Gastroesophageal sphincter (tissue), 4 donors: ENCODE measurements around the gene SYTL3. TPM values are rescaled to one million over a fixed set of nuclear protein-coding genes. Genes with fewer than 3 reads are reported as not detected.

Experiments
- ATAC-seq: fragments of 150-250 bp; one replicate; pipeline ENCODE4 v1.9.1; 2016; ENCODE audit warnings: mild to moderate bottlenecking, moderate library complexity
- H3K27ac ChIP-seq, 4 donors: fragments of 200-600 bp; sonication (generic) in 3 of 4; 1 replicate in 3 of 4; 2 replicates in 1 of 4; pipeline ENCODE4 v1.5.1; 2016 to 2019
- H3K27me3 ChIP-seq: fragments of 200-600 bp; sonication (generic); one replicate; pipeline ENCODE4 v1.5.1; 2019
- H3K36me3 ChIP-seq, 2 donors: fragments of 200-600 bp; sonication (generic); one replicate each; pipeline ENCODE4 v1.5.1; 2019; ENCODE audit warnings: control low read depth in 1 of 2
- H3K4me1 ChIP-seq, 3 donors: fragments of 200-600 bp; sonication (generic); 1 replicate in 2 of 3; 2 replicates in 1 of 3; pipeline ENCODE4 v1.5.1; 2016 to 2019; ENCODE audit warnings: control low read depth in 2 of 3
- H3K4me3 ChIP-seq, 2 donors: fragments of 200-600 bp; sonication (generic); one replicate each; pipeline ENCODE4 v1.5.1; 2019; ENCODE audit warnings: mild to moderate bottlenecking in 1 of 2, moderate library complexity in 1 of 2
- H3K9me3 ChIP-seq, 3 donors: fragments of 200-600 bp; sonication (generic); one replicate each; pipeline ENCODE4 v1.5.1; 2017 to 2019; ENCODE audit warnings: control low read depth in 2 of 3
- CTCF ChIP-seq, 4 experiments: fragments of 200-600 bp in 2 of 4; fragments of 450-650 bp in 2 of 4; sonication (generic) in 1 of 4; IDR thresholded peaks; one replicate each; pipeline ENCODE4 v1.5.1; 2017 to 2019; ENCODE audit warnings: antibody characterized with exemption in 4 of 4, mild to moderate bottlenecking in 2 of 4, moderate library complexity in 2 of 4
- EP300 ChIP-seq: sonication (generic); formaldehyde crosslinking; IDR thresholded peaks from one replicate; pipeline ENCODE4 v1.6.1; 2017; ENCODE audit warnings: antibody characterized with exemption, mild to moderate bottlenecking
- POLR2A ChIP-seq, 2 donors: fragments of 450-650 bp; IDR thresholded peaks; one replicate each; pipeline ENCODE4 v1.6.1; 2017; ENCODE audit warnings: antibody characterized with exemption in 2 of 2, mild to moderate bottlenecking in 2 of 2, moderate library complexity in 1 of 2
- POLR2AphosphoS5 ChIP-seq: sonication (generic); formaldehyde crosslinking; IDR thresholded peaks from one replicate; pipeline ENCODE4 v1.6.1; 2017; ENCODE audit warnings: antibody characterized with exemption
- WGBS, 2 donors: methylation state at CpG; one replicate each; pipeline ENCODE4 v1.1.5; 2018; ENCODE audit warnings: low coverage in 1 of 2; 5-methylcytosine and 5-hydroxymethylcytosine counted together
- total RNA-seq, 4 donors: library from RNA; depleted of rRNA; stranded (reverse); fragments of >200 nt; gene quantifications; one replicate each; pipeline ENCODE4 v1.1.0, GENCODE V29; 2016

SYTL3 gene
- total RNA-seq, 4 donors from 2014 or later = 1.9 to 5.9 (median 4.5) TPM

- Histone ChIP-seq H3K36me3 (peaks cover 0 to 36% of the 10 kb centered on the region in 2 donors), H3K27me3 (no peaks in the 10 kb centered on the region), H3K4me1 (peaks cover 9 to 60% (median 10%) of the 10 kb centered on the region in 3 donors), H3K9me3 (no peaks in the 10 kb centered on the region), H3K27ac (peak overlapping the region in 1 of 4 donors; percentile 25), H3K4me3 (no peak overlapping the region)
- no peak for ATAC-seq
- 83 to 100% methylated on average over 1 to 3 of the region's 5 CpGs for WGBS, 2 donors
- TF ChIP-seq CTCF (IDR thresholded peaks at IDR 0.05) (no peak), POLR2A (IDR thresholded peaks at IDR 0.05) (no peak), EP300 (no peak), POLR2AphosphoS5 (no peak)
These were observed 10.8 kb upstream of the SYTL3 start for GRCh38 chr6:158639056-158639455.

DNA sequence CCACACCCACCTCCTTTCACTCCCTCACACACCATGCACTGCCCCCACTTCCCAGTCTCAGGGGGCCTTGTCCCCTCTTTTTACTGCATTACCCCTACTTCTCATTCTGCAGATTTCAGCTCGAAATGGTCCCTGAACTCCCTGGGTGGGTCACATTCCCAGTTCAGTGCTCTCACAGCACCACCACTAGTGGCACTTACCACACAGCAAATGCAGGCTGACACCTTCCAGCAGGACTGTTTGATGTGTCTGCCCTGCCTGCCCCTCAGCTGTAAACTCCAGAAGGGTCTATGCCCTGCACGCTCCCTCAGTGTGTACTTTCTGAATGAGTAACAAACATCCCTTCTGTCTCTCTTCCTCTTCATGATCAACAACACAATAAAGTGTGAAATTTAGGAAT, 9.3 kb upstream of the SYTL3 start:
- Histone ChIP-seq H3K36me3 (peaks cover 0 to 22% of the 10 kb centered on the region in 2 donors), H3K27ac (no peak overlapping the region), H3K4me1 (peaks cover 9 to 66% (median 10%) of the 10 kb centered on the region in 3 donors), H3K9me3 (no peaks in the 10 kb centered on the region), H3K4me3 (no peak overlapping the region), H3K27me3 (no peaks in the 10 kb centered on the region)
- no peak for TF ChIP-seq POLR2AphosphoS5
- no peak for TF ChIP-seq EP300
- no peak for TF ChIP-seq CTCF (IDR thresholded peaks at IDR 0.05)
- TF ChIP-seq POLR2A (IDR thresholded peaks at IDR 0.05) = no peak
- no peak for ATAC-seq
- 75 to 100% methylated on average over 1 to 2 of the region's 2 CpGs for WGBS, 2 donors

DNA sequence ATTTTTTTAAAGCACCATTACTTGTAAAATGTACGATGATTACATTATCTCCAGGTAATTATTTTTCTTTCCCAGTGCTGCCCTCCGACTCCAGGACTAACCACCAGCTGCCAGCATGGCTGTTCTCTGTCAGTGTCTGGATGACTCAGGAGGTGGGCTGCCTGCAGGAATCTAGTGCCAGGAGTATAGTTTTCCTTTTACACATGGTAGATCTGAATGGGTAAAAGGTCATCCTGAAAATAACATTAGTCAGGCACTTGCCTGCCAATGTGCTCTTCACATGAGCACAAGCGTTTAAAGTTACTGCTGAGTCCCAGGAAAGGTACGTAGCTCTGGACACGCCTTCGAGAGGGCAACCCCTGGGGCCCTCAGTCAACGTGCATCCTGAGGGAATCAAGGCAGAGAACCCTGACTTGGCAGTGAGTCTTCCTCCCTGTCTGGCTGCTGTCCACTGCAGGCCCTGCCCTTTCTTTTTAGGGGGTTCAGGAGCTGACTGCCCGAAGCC, 7.7 kb upstream of the SYTL3 start:
- no peak for ATAC-seq
- peak overlapping the region; percentile 36 to 99 (median 80) for H3K27ac ChIP-seq
- H3K4me3 ChIP-seq = peak overlapping the region in 1 of 2 donors; percentile 15

GRCh38 chr6:158643836-158644230, 6.0 kb upstream of the SYTL3 start:
- Histone ChIP-seq H3K4me3 (peak overlapping the region; percentile 78 to 82), H3K27ac (peak overlapping the region; percentile 92 to 99 (median 97)), H3K27me3 (no peaks in the 10 kb centered on the region), H3K4me1 (peaks cover 7 to 61% (median 9%) of the 10 kb centered on the region in 3 donors), H3K36me3 (no peaks in the 10 kb centered on the region), H3K9me3 (no peaks in the 10 kb centered on the region)
- no peak for ATAC-seq
- TF ChIP-seq POLR2AphosphoS5 = no peak
- TF ChIP-seq EP300 = no peak
- TF ChIP-seq POLR2A (IDR thresholded peaks at IDR 0.05) = no peak
- no peak for TF ChIP-seq CTCF (IDR thresholded peaks at IDR 0.05)
- WGBS, 2 donors = 0 to 1% methylated on average over 9 to 14 of the region's 21 CpGs

More for the DNA sequence above, 7.7 kb upstream of the SYTL3 start:
- TF ChIP-seq POLR2AphosphoS5 (peak; percentile 84), CTCF (IDR thresholded peaks at IDR 0.05) (no peak)
- H3K27me3 ChIP-seq = no peaks in the 10 kb centered on the region
- peaks cover 0 to 7% of the 10 kb centered on the region in 2 donors for H3K36me3 ChIP-seq
- 39 to 72% methylated on average over 2 to 7 of the region's 8 CpGs for WGBS, 2 donors
- peaks cover 9 to 66% (median 10%) of the 10 kb centered on the region in 3 donors for H3K4me1 ChIP-seq
- no peaks in the 10 kb centered on the region for H3K9me3 ChIP-seq
